Nephron progenitor cell (in vitro differentiated cells): ENCODE data around the gene MAMDC2.

Source experiments
- DNase-seq: peaks from one replicate; pipeline ENCODE4 v3.0.0; 2021
- H3K27ac Mint-ChIP-seq: 2 replicates; pipeline ENCODE4 v1.8.0; 2021; ENCODE audit warnings: mild to moderate bottlenecking, moderate library complexity, mixed read lengths
- H3K27me3 Mint-ChIP-seq: 2 replicates; pipeline ENCODE4 v1.8.0; 2021; ENCODE audit warnings: mild to moderate bottlenecking, low read depth, mixed read lengths; ENCODE audit not compliant: poor library complexity
- H3K36me3 Mint-ChIP-seq: 2 replicates; pipeline ENCODE4 v1.8.0; 2021; ENCODE audit warnings: low read depth, mixed read lengths
- H3K4me1 Mint-ChIP-seq: 2 replicates; pipeline ENCODE4 v1.8.0; 2021; ENCODE audit warnings: mixed read lengths
- H3K4me3 Mint-ChIP-seq: 2 replicates; pipeline ENCODE4 v1.8.0; 2021; ENCODE audit warnings: mild to moderate bottlenecking, moderate library complexity, mixed read lengths
- H3K9me3 Mint-ChIP-seq: 2 replicates; pipeline ENCODE4 v1.8.0; 2021; ENCODE audit warnings: mild to moderate bottlenecking, moderate library complexity, mixed read lengths
- CTCF ChIP-seq: fragments of 200-600 bp; sonication (generic); IDR thresholded peaks from 2 replicates; pipeline ENCODE4 v1.5.0; 2021; ENCODE audit warnings: antibody characterized with exemption

The MAMDC2 gene

GRCh38 chr9:70145981-70146380 lies 102.3 kb downstream of the MAMDC2 start:
- Mint-ChIP-seq H3K4me3 (no peak overlapping the region), H3K4me1 (peaks cover 5% of the 10 kb centered on the region), H3K27me3 (peaks cover 6% of the 10 kb centered on the region), H3K27ac (no peak overlapping the region), H3K9me3 (no peaks in the 10 kb centered on the region), H3K36me3 (no peaks in the 10 kb centered on the region)
- DNase-seq, result no peak
- TF ChIP-seq CTCF, result no peak

- DNase-seq, result no peak
- no peak overlapping the region for H3K27ac Mint-ChIP-seq
- no peak overlapping the region for H3K4me3 Mint-ChIP-seq
- no peaks in the 10 kb centered on the region for H3K9me3 Mint-ChIP-seq
- no peak for TF ChIP-seq CTCF
- H3K27me3 Mint-ChIP-seq, result peaks cover 3% of the 10 kb centered on the region
- H3K36me3 Mint-ChIP-seq, result no peaks in the 10 kb centered on the region
- peaks cover under 1% of the 10 kb centered on the region for H3K4me1 Mint-ChIP-seq
These were observed 103.5 kb downstream of the MAMDC2 start for GRCh38 chr9:70147196-70147595.

GRCh38 chr9:70147651-70148050 lies 104.0 kb downstream of the MAMDC2 start:
- Mint-ChIP-seq H3K4me1 (no peaks in the 10 kb centered on the region), H3K27ac (no peak overlapping the region), H3K9me3 (no peaks in the 10 kb centered on the region), H3K27me3 (peaks cover 2% of the 10 kb centered on the region), H3K4me3 (no peak overlapping the region), H3K36me3 (no peaks in the 10 kb centered on the region)
- DNase-seq, result no peak
- no peak for TF ChIP-seq CTCF

- H3K4me1 Mint-ChIP-seq, result peaks cover 21% of the 10 kb centered on the region
- H3K36me3 Mint-ChIP-seq, result no peaks in the 10 kb centered on the region
- no peaks in the 10 kb centered on the region for H3K9me3 Mint-ChIP-seq
- no peak overlapping the region for H3K4me3 Mint-ChIP-seq
- DNase-seq, result no peak
- TF ChIP-seq CTCF, result no peak
- no peaks in the 10 kb centered on the region for H3K27me3 Mint-ChIP-seq
- no peak overlapping the region for H3K27ac Mint-ChIP-seq
These were observed 108.7 kb downstream of the MAMDC2 start for GRCh38 chr9:70152350-70152749.

- Mint-ChIP-seq H3K36me3 (no peaks in the 10 kb centered on the region), H3K9me3 (no peaks in the 10 kb centered on the region), H3K4me1 (peaks cover 29% of the 10 kb centered on the region), H3K27ac (no peak overlapping the region), H3K4me3 (no peak overlapping the region), H3K27me3 (no peaks in the 10 kb centered on the region)
- TF ChIP-seq CTCF, result no peak
- no peak for DNase-seq
These were observed 113.1 kb downstream of the MAMDC2 start for GRCh38 chr9:70156729-70157128.

- TF ChIP-seq CTCF, result no peak
- H3K36me3 Mint-ChIP-seq, result no peaks in the 10 kb centered on the region
- no peak overlapping the region for H3K4me3 Mint-ChIP-seq
- no peaks in the 10 kb centered on the region for H3K9me3 Mint-ChIP-seq
- peaks cover 29% of the 10 kb centered on the region for H3K4me1 Mint-ChIP-seq
- DNase-seq, result no peak
- no peak overlapping the region for H3K27ac Mint-ChIP-seq
- H3K27me3 Mint-ChIP-seq, result no peaks in the 10 kb centered on the region
These were observed 116.0 kb downstream of the MAMDC2 start for GRCh38 chr9:70159630-70160029.
